SK-N-SH treated with all-trans-retinoic acid at 6 μM for 48 hours (cell line): Measurements from ENCODE around the gene PDGFRA.

Experiments
- ATAC-seq: fragments of 200-7000 bp; cut with Tn5 transposase; 3 replicates; pipeline ENCODE4 v1.9.1; 2020; ENCODE audit warnings: mild to moderate bottlenecking, moderate library complexity
- ARNTL ChIP-seq: fragments of 450-650 bp; formaldehyde crosslinking; IDR thresholded peaks from 2 replicates; pipeline ENCODE4 v1.5.0; 2020; ENCODE audit warnings: low read depth, mild to moderate bottlenecking, moderate library complexity, borderline replicate concordance
- BACH2 ChIP-seq: fragments of 250-450 bp; sonication (Bioruptor Pico); IDR thresholded peaks from 2 replicates; pipeline ENCODE4 v1.9.0; 2021; ENCODE audit warnings: mild to moderate bottlenecking, borderline replicate concordance
- CSDC2 ChIP-seq: fragments of 250-450 bp; sonication (Bioruptor Pico); IDR thresholded peaks from 2 replicates; pipeline ENCODE4 v1.5.0; 2020; ENCODE audit warnings: mild to moderate bottlenecking, moderate library complexity
- ESRRG ChIP-seq: fragments of 250-450 bp; sonication (Bioruptor Pico); IDR thresholded peaks from 2 replicates; pipeline ENCODE4 v1.6.1; 2021; ENCODE audit warnings: mild to moderate bottlenecking
- GLIS3 ChIP-seq: fragments of 250-450 bp; sonication (Bioruptor Pico); IDR thresholded peaks from 2 replicates; pipeline ENCODE4 v1.5.0; 2020; ENCODE audit warnings: mild to moderate bottlenecking, moderate library complexity
- ISL1 ChIP-seq: fragments of 250-450 bp; sonication (Bioruptor Pico); IDR thresholded peaks from 2 replicates; pipeline ENCODE4 v2.1.2; 2022; ENCODE audit warnings: mild to moderate bottlenecking, moderate library complexity
- OSR1 ChIP-seq: fragments of 250-450 bp; sonication (Bioruptor Pico); IDR thresholded peaks from 2 replicates; pipeline ENCODE4 v1.8.0; 2022; ENCODE audit warnings: moderate library complexity, mild to moderate bottlenecking, inconsistent platforms
- PATZ1 ChIP-seq: fragments of 250-450 bp; sonication (Bioruptor Pico); IDR thresholded peaks from 2 replicates; pipeline ENCODE4 v1.8.0; 2020; ENCODE audit warnings: mild to moderate bottlenecking, moderate library complexity, borderline replicate concordance
- POU6F1 ChIP-seq: fragments of 250-450 bp; sonication (Bioruptor Pico); IDR thresholded peaks from 2 replicates; pipeline ENCODE4 v1.8.0; 2021; ENCODE audit warnings: low read depth, mild to moderate bottlenecking, moderate library complexity, borderline replicate concordance
- PPARA ChIP-seq: fragments of 250-450 bp; sonication (Bioruptor Pico); IDR thresholded peaks from 2 replicates; pipeline ENCODE4 v1.5.0; 2020; ENCODE audit warnings: mild to moderate bottlenecking, borderline replicate concordance
- RARB ChIP-seq: fragments of 250-450 bp; sonication (Bioruptor Pico); IDR thresholded peaks from 2 replicates; pipeline ENCODE4 v1.8.0; 2021; ENCODE audit warnings: mild to moderate bottlenecking, moderate library complexity
- SNAI2 ChIP-seq: fragments of 250-450 bp; sonication (Bioruptor Pico); IDR thresholded peaks from 2 replicates; pipeline ENCODE4 v1.5.0; 2020; ENCODE audit warnings: mild to moderate bottlenecking, moderate library complexity
- TCF4 ChIP-seq: fragments of 250-450 bp; sonication (Bioruptor Pico); IDR thresholded peaks from 2 replicates; pipeline ENCODE4 v1.8.0; 2021; ENCODE audit warnings: mild to moderate bottlenecking, moderate library complexity, borderline replicate concordance
- TOX ChIP-seq: fragments of 250-450 bp; sonication (Bioruptor Pico); IDR thresholded peaks from 2 replicates; pipeline ENCODE4 v1.8.0; 2021; ENCODE audit warnings: mild to moderate bottlenecking, moderate library complexity, borderline replicate concordance
- TSHZ2 ChIP-seq: fragments of 250-450 bp; sonication (Bioruptor Pico); IDR thresholded peaks from 2 replicates; pipeline ENCODE4 v1.5.0; 2020; ENCODE audit warnings: mild to moderate bottlenecking, moderate library complexity
- ZC3H10 ChIP-seq: fragments of 250-450 bp; sonication (Bioruptor Pico); IDR thresholded peaks from 2 replicates; pipeline ENCODE4 v1.5.1; 2021; ENCODE audit warnings: mild to moderate bottlenecking, moderate library complexity
- ZFP3 ChIP-seq: fragments of 250-450 bp; sonication (Bioruptor Pico); IDR thresholded peaks from 2 replicates; pipeline ENCODE4 v1.5.0; 2020; ENCODE audit warnings: mild to moderate bottlenecking, moderate library complexity
- ZFP30 ChIP-seq: fragments of 450-650 bp; formaldehyde crosslinking; IDR thresholded peaks from 2 replicates; pipeline ENCODE4 v1.5.0; 2022; ENCODE audit warnings: mild to moderate bottlenecking, moderate library complexity
- ZNF565 ChIP-seq: fragments of 450-650 bp; formaldehyde crosslinking; conservative IDR thresholded peaks from 2 replicates; pipeline ENCODE4 v1.5.0; 2020; ENCODE audit warnings: low read depth, mild to moderate bottlenecking, moderate library complexity
- ZNF70 ChIP-seq: fragments of 450-650 bp; formaldehyde crosslinking; IDR thresholded peaks from 2 replicates; pipeline ENCODE4 v1.5.0; 2020; ENCODE audit warnings: mild to moderate bottlenecking, moderate library complexity
- ZNF8 ChIP-seq: fragments of 450-650 bp; formaldehyde crosslinking; IDR thresholded peaks from 2 replicates; pipeline ENCODE4 v1.5.0; 2020; ENCODE audit warnings: mild to moderate bottlenecking, moderate library complexity
- TF ChIP-seq, protein P1 (sequence below): fragments of 250-450 bp; sonication (Bioruptor Pico); IDR thresholded peaks from 2 replicates; pipeline ENCODE4 v1.5.1; 2021; ENCODE audit warnings: mild to moderate bottlenecking, moderate library complexity

The PDGFRA gene

GRCh38 chr4:54265366-54265765 is 36.3 kb downstream of the PDGFRA start:
- TF ChIP-seq CSDC2 (no peak), TCF4 (CRISPR knock-in tag) (no peak), RARB (no peak), ISL1 (CRISPR knock-in tag) (no peak), ZNF70 (CRISPR knock-in tag) (no peak), PATZ1 (no peak), TSHZ2 (no peak)
- TF ChIP-seq, all 23 proteins: peak for 0
- ATAC-seq: no peak

DNA sequence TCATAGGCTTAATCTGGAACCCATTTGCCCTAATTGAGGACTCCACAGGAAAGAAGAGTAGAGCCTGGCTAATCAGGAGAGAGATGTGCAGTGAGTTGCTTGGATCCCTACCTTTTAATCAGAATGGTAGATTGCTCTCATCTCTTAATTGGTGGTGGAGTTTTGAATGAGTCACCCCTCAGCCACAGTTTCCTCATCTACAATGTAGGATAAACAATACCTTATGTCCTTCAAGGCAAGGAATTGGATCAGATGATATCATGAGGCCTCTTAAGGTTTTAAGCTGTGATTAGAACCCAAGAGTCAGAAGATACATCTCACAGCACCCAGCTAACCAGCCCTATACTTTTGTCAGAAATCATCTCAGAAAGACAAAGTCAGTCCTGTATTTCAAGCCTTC is 39.1 kb downstream of the PDGFRA start:
- ATAC-seq: no peak
- TF ChIP-seq ESRRG (CRISPR knock-in tag) (no peak), POU6F1 (CRISPR knock-in tag) (no peak), ZNF565 (CRISPR knock-in tag) (no peak), ARNTL (no peak), ZC3H10 (no peak), BACH2 (CRISPR knock-in tag) (no peak)

- no peak for ATAC-seq
Measured at GRCh38 chr4:54271464-54271863, 42.4 kb downstream of the PDGFRA start.

DNA sequence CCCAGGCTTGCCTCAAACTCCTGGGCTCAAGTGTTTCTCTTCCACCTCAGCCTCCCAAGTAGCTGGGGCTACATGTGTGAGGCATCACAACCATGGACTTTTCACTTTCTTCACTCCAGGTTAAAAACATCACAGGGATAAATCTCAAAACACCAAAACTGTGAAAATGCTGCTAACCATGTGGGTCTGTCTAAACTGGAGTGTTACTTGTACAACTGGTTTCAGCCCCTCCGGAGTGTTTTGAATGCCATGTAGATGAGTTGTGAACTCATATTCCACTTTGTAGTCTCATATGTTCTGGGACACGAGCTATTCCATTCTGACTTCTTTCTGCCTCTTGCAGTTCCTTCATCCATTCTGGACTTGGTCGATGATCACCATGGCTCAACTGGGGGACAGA is 43.0 kb downstream of the PDGFRA start:
- ATAC-seq: no peak
- no peak for TF ChIP-seq ZC3H10
- no peak for TF ChIP-seq SNAI2 (CRISPR knock-in tag)
- TF ChIP-seq RARB: no peak
- TF ChIP-seq PATZ1: no peak
- TF ChIP-seq ZNF565 (CRISPR knock-in tag): no peak
- TF ChIP-seq, protein P1, sequence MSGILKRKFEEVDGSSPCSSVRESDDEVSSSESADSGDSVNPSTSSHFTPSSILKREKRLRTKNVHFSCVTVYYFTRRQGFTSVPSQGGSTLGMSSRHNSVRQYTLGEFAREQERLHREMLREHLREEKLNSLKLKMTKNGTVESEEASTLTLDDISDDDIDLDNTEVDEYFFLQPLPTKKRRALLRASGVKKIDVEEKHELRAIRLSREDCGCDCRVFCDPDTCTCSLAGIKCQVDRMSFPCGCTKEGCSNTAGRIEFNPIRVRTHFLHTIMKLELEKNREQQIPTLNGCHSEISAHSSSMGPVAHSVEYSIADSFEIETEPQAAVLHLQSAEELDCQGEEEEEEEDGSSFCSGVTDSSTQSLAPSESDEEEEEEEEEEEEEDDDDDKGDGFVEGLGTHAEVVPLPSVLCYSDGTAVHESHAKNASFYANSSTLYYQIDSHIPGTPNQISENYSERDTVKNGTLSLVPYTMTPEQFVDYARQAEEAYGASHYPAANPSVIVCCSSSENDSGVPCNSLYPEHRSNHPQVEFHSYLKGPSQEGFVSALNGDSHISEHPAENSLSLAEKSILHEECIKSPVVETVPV (CRISPR knock-in tag): no peak
- no peak for TF ChIP-seq ZFP3
- TF ChIP-seq POU6F1 (CRISPR knock-in tag): no peak
- no peak for TF ChIP-seq PPARA (CRISPR knock-in tag)
- no peak for TF ChIP-seq BACH2 (CRISPR knock-in tag)
- TF ChIP-seq ZNF8: no peak
- no peak for TF ChIP-seq ZFP30
- no peak for TF ChIP-seq ESRRG (CRISPR knock-in tag)
- no peak for TF ChIP-seq OSR1 (CRISPR knock-in tag)
- no peak for TF ChIP-seq ZNF70 (CRISPR knock-in tag)
- TF ChIP-seq GLIS3 (CRISPR knock-in tag): no peak
- no peak for TF ChIP-seq ARNTL
- no peak for TF ChIP-seq TOX (CRISPR knock-in tag)
- TF ChIP-seq TCF4 (CRISPR knock-in tag): no peak

More at GRCh38 chr4:54271464-54271863, 42.4 kb downstream of the PDGFRA start:
- no peak for TF ChIP-seq ZNF565 (CRISPR knock-in tag)
- TF ChIP-seq, protein P1 (CRISPR knock-in tag): no peak
- no peak for TF ChIP-seq ZFP30
- TF ChIP-seq BACH2 (CRISPR knock-in tag): no peak
